GM21529 (cell line): Measurements from ENCODE around the gene CCSER1.
"Not testable (repeated sequence)": the region's sequence is repeated elsewhere in the genome, so short reads cannot be mapped to it uniquely, and the experiment has no call there.

Experiments used
- ATAC-seq: cut with Tn5 transposase; IDR thresholded peaks from one replicate; pipeline ENCODE4 v1.9.1; 2021; ENCODE audit not compliant: unreplicated experiment

The CCSER1 gene

GRCh38 chr4:91448668-91449330, 1321.6 kb downstream of the CCSER1 start:
- ATAC-seq = no peak

- no peak for ATAC-seq
These were observed 1326.9 kb downstream of the CCSER1 start for GRCh38 chr4:91454111-91454510.

GRCh38 chr4:91462566-91462965, 1335.4 kb downstream of the CCSER1 start:
- ATAC-seq = not testable (repeated sequence)

GRCh38 chr4:91470671-91471070, 1343.5 kb downstream of the CCSER1 start:
- ATAC-seq = no peak

- ATAC-seq = no peak
These were observed 1344.1 kb downstream of the CCSER1 start for GRCh38 chr4:91471280-91471679.

- ATAC-seq = no peak
These were observed 1344.9 kb downstream of the CCSER1 start for GRCh38 chr4:91472046-91472445.

GRCh38 chr4:91485415-91485814, 1358.2 kb downstream of the CCSER1 start:
- ATAC-seq = no peak

- no peak for ATAC-seq
These were observed 1361.8 kb downstream of the CCSER1 start for GRCh38 chr4:91488946-91489345.

- no peak for ATAC-seq
These were observed 1370.7 kb downstream of the CCSER1 start for GRCh38 chr4:91497892-91498291.

GRCh38 chr4:91502365-91502764, 1375.2 kb downstream of the CCSER1 start:
- ATAC-seq = peak; percentile 46

- no peak for ATAC-seq
These were observed 1386.1 kb downstream of the CCSER1 start for GRCh38 chr4:91513326-91513725.

- no peak for ATAC-seq
These were observed 1392.0 kb downstream of the CCSER1 start for GRCh38 chr4:91519155-91519554.

- ATAC-seq = no peak
These were observed 1398.4 kb downstream of the CCSER1 start for GRCh38 chr4:91525621-91526020.

- no peak for ATAC-seq
These were observed 1399.9 kb downstream of the CCSER1 start for GRCh38 chr4:91527056-91527455.

GRCh38 chr4:91567594-91567993, 1440.4 kb downstream of the CCSER1 start:
- no peak for ATAC-seq

- ATAC-seq = no peak
These were observed 1450.7 kb downstream of the CCSER1 start for GRCh38 chr4:91577864-91578263.

- no peak for ATAC-seq
These were observed 1463.1 kb downstream of the CCSER1 start for GRCh38 chr4:91590260-91590659.

- no peak for ATAC-seq
These were observed 1464.9 kb downstream of the CCSER1 start for GRCh38 chr4:91592125-91592524.

- ATAC-seq = no peak
These were observed 1469.5 kb downstream of the CCSER1 start for GRCh38 chr4:91596718-91597117.

- no peak for ATAC-seq
These were observed 1471.5 kb downstream of the CCSER1 start for GRCh38 chr4:91598696-91599095.

GRCh38 chr4:91600301-91600700, 1473.1 kb downstream of the CCSER1 start:
- no peak for ATAC-seq

- ATAC-seq = no peak
These were observed 1474.2 kb downstream of the CCSER1 start for GRCh38 chr4:91601401-91601800.

- ATAC-seq = no peak
These were observed 1484.6 kb downstream of the CCSER1 start for GRCh38 chr4:91611782-91612181.
